Stimulated activated CD4-positive, alpha-beta T cell treated with anti-CD3 and anti-CD28 coated beads, Interleukin-4, amount 100 ng/mL, for 1 hour (primary cell): Measurements from ENCODE around the gene SPATA2.
"Not testable (repeated sequence)": the region's sequence is repeated elsewhere in the genome, so short reads cannot be mapped to it uniquely, and the experiment has no call there.

Experiments
- DNase-seq: peaks from one replicate; pipeline ENCODE4 v3.0.0-alpha.2; 2020

The SPATA2 gene

GRCh38 chr20:49915380-49916145 is at the start of gene SPATA2:
TSS of gene SPATA2 (minus strand) at chr20:49915529. CDS start at chr20:49908490, 7,039 bp downstream.
- peak; percentile 92 for DNase-seq

GRCh38 chr20:49961413-49961812 is 46.1 kb upstream of the SPATA2 start:
- no peak for DNase-seq

- DNase-seq = not testable (repeated sequence)
Observed at GRCh38 chr20:49957089-49957938, 42.0 kb upstream of the SPATA2 start.

- no peak for DNase-seq
Observed at GRCh38 chr20:49956689-49957088, 41.4 kb upstream of the SPATA2 start.

GRCh38 chr20:49955830-49956396 is 40.6 kb upstream of the SPATA2 start:
- DNase-seq = not testable (repeated sequence)

GRCh38 chr20:49955167-49955566 is 39.8 kb upstream of the SPATA2 start:
- DNase-seq = no peak

GRCh38 chr20:49951151-49951550 is 35.8 kb upstream of the SPATA2 start:
- DNase-seq = no peak

GRCh38 chr20:49948809-49949507 is 33.6 kb upstream of the SPATA2 start:
- no peak for DNase-seq

GRCh38 chr20:49948178-49948577 is 32.8 kb upstream of the SPATA2 start:
- DNase-seq = no peak

GRCh38 chr20:49945701-49946477 is 30.6 kb upstream of the SPATA2 start:
- no peak for DNase-seq

GRCh38 chr20:49945306-49945700 is 30.0 kb upstream of the SPATA2 start:
- DNase-seq = no peak

GRCh38 chr20:49942942-49943341 is 27.6 kb upstream of the SPATA2 start:
- DNase-seq = no peak

- no peak for DNase-seq
Observed at GRCh38 chr20:49942303-49942702, 27.0 kb upstream of the SPATA2 start.

- DNase-seq = no peak
Observed at GRCh38 chr20:49941456-49941855, 26.1 kb upstream of the SPATA2 start.

GRCh38 chr20:49938173-49939163 is 23.1 kb upstream of the SPATA2 start:
- no peak for DNase-seq

- no peak for DNase-seq
Observed at GRCh38 chr20:49937027-49937929, 21.9 kb upstream of the SPATA2 start.

- peak; percentile 94 for DNase-seq
Observed at GRCh38 chr20:49936153-49937026, 21.1 kb upstream of the SPATA2 start, which contains the start of gene RNF114. TSS of gene RNF114 (plus strand) at chr20:49936397. CDS start at chr20:49936413, 16 bp downstream.

- DNase-seq = no peak
Observed at GRCh38 chr20:49935746-49936152, 20.4 kb upstream of the SPATA2 start.

GRCh38 chr20:49929142-49929494 is 13.8 kb upstream of the SPATA2 start:
- no peak for DNase-seq
